Peyer's patch (tissue), 4 donors: ENCODE data around the gene FCMR. TPM values are rescaled to one million over a fixed set of nuclear protein-coding genes. Genes with fewer than 3 reads are reported as not detected.

Experiments
- DNase-seq, 3 donors: peaks; one replicate each; pipeline ENCODE4 v3.0.0-alpha.2; 2017 to 2019
- H3K27ac ChIP-seq, 4 donors: fragments of 200-600 bp; sonication (generic); one replicate each; pipeline ENCODE4 v1.5.1; 2016 to 2019
- H3K27me3 ChIP-seq, 2 donors: fragments of 200-600 bp; sonication (generic); one replicate each; pipeline ENCODE4 v1.5.1; 2019
- H3K36me3 ChIP-seq, 3 donors: fragments of 200-600 bp; sonication (generic); one replicate each; pipeline ENCODE4 v1.5.1; 2016 to 2019
- H3K4me1 ChIP-seq, 4 donors: fragments of 200-600 bp; sonication (generic); one replicate each; pipeline ENCODE4 v1.5.1; 2016 to 2019
- H3K4me3 ChIP-seq, 4 donors: fragments of 200-600 bp; sonication (generic); 1 replicate in 3 of 4; 2 replicates in 1 of 4; pipeline ENCODE4 v1.5.1; 2016 to 2019; ENCODE audit warnings: mild to moderate bottlenecking in 1 of 4
- H3K9me3 ChIP-seq, 4 donors: fragments of 200-600 bp; sonication (generic); one replicate each; pipeline ENCODE4 v1.5.1; 2016 to 2019; ENCODE audit warnings: mild to moderate bottlenecking in 1 of 4
- CTCF ChIP-seq, 6 experiments: fragments of 450-650 bp in 4 of 6; fragments of 200-600 bp in 2 of 6; sonication (generic) in 1 of 6; IDR thresholded peaks; one replicate each; pipeline ENCODE4 v1.5.1; 2017 to 2019; ENCODE audit warnings: antibody characterized with exemption in 6 of 6, mild to moderate bottlenecking in 3 of 6, moderate library complexity in 1 of 6
- POLR2A ChIP-seq, 2 donors: fragments of 450-650 bp; IDR thresholded peaks; one replicate each; pipeline ENCODE4 v1.5.1; 2017; ENCODE audit warnings: antibody characterized with exemption in 2 of 2, mild to moderate bottlenecking in 2 of 2, moderate library complexity in 2 of 2
- total RNA-seq, 4 donors: library from RNA; depleted of rRNA; stranded (reverse); fragments of >200 nt; gene quantifications; one replicate each; pipeline ENCODE4 v1.1.0, GENCODE V29; 2016

FCMR gene
- total RNA-seq, 4 donors from 2014 or later = 7.4 to 248 (median 8.6) TPM

- Histone ChIP-seq H3K9me3 (no peaks in the 10 kb centered on the region), H3K27ac (peak overlapping the region in 1 of 4 donors; percentile 89), H3K4me3 (no peak overlapping the region), H3K4me1 (peaks cover 0 to 23% (median 16%) of the 10 kb centered on the region in 4 donors), H3K36me3 (no peaks in the 10 kb centered on the region), H3K27me3 (no peaks in the 10 kb centered on the region)
- TF ChIP-seq CTCF (IDR thresholded peaks at IDR 0.05) (no peak), POLR2A (IDR thresholded peaks at IDR 0.05) (no peak)
- no peak for DNase-seq
These were observed 7.8 kb downstream of the FCMR start for GRCh38 chr1:206913766-206914537.

GRCh38 chr1:206912445-206913095, 9.2 kb downstream of the FCMR start:
- Histone ChIP-seq H3K27ac (peak overlapping the region in 1 of 4 donors; percentile 89), H3K4me3 (peak overlapping the region in 1 of 4 donors; percentile 2), H3K9me3 (no peaks in the 10 kb centered on the region), H3K27me3 (no peaks in the 10 kb centered on the region), H3K4me1 (peaks cover 0 to 23% (median 18%) of the 10 kb centered on the region in 4 donors), H3K36me3 (no peaks in the 10 kb centered on the region)
- TF ChIP-seq POLR2A (IDR thresholded peaks at IDR 0.05) = no peak
- peak; percentile 74 to 87 (median 84) for TF ChIP-seq CTCF (IDR thresholded peaks at IDR 0.05)
- DNase-seq = peak in 2 of 3 donors; percentile 73 to 88

GRCh38 chr1:206911064-206911663, 10.6 kb downstream of the FCMR start:
- H3K27ac ChIP-seq = peak overlapping the region in 1 of 4 donors; percentile 89
- no peak for DNase-seq
- no peaks in the 10 kb centered on the region for H3K36me3 ChIP-seq
- peak; percentile 71 to 90 (median 82) for TF ChIP-seq CTCF (IDR thresholded peaks at IDR 0.05)
- TF ChIP-seq POLR2A (IDR thresholded peaks at IDR 0.05) = no peak
- H3K27me3 ChIP-seq = no peaks in the 10 kb centered on the region
- no peaks in the 10 kb centered on the region for H3K9me3 ChIP-seq
- peaks cover 0 to 29% (median 16%) of the 10 kb centered on the region in 4 donors for H3K4me1 ChIP-seq
- H3K4me3 ChIP-seq = no peak overlapping the region

GRCh38 chr1:206909883-206910318, 11.8 kb downstream of the FCMR start:
- Histone ChIP-seq H3K4me3 (peak overlapping the region; percentile 34 to 57 (median 48)), H3K9me3 (no peaks in the 10 kb centered on the region), H3K27me3 (no peaks in the 10 kb centered on the region), H3K27ac (peak overlapping the region in 2 of 4 donors; percentile 19 to 89), H3K4me1 (peaks cover 0 to 37% (median 15%) of the 10 kb centered on the region in 4 donors), H3K36me3 (no peaks in the 10 kb centered on the region)
- no peak for DNase-seq
- no peak for TF ChIP-seq CTCF (IDR thresholded peaks at IDR 0.05)
- no peak for TF ChIP-seq POLR2A (IDR thresholded peaks at IDR 0.05)

- no peaks in the 10 kb centered on the region for H3K27me3 ChIP-seq
- H3K27ac ChIP-seq = peak overlapping the region in 2 of 4 donors; percentile 19 to 89
- DNase-seq = peak in 2 of 3 donors; percentile 75 to 79
- TF ChIP-seq CTCF (IDR thresholded peaks at IDR 0.05) = no peak
- no peak for TF ChIP-seq POLR2A (IDR thresholded peaks at IDR 0.05)
- peaks cover 0 to 37% (median 13%) of the 10 kb centered on the region in 4 donors for H3K4me1 ChIP-seq
- peak overlapping the region; percentile 34 to 57 (median 48) for H3K4me3 ChIP-seq
- H3K9me3 ChIP-seq = no peaks in the 10 kb centered on the region
- H3K36me3 ChIP-seq = no peaks in the 10 kb centered on the region
These were observed 12.4 kb downstream of the FCMR start for GRCh38 chr1:206909161-206909882.
